Gastroesophageal sphincter (tissue), 3 donors: ENCODE results near the gene MRPL37.

Experiments used
- POLR2A ChIP-seq, 2 donors: fragments of 450-650 bp; IDR thresholded peaks; one replicate each; pipeline ENCODE4 v1.6.1; 2017; ENCODE audit warnings: antibody characterized with exemption in 2 of 2, mild to moderate bottlenecking in 2 of 2, moderate library complexity in 1 of 2
- POLR2AphosphoS5 ChIP-seq: sonication (generic); formaldehyde crosslinking; IDR thresholded peaks from one replicate; pipeline ENCODE4 v1.6.1; 2017; ENCODE audit warnings: antibody characterized with exemption
- TF ChIP-seq, protein P1 (sequence below), 4 experiments: fragments of 200-600 bp in 2 of 4; fragments of 450-650 bp in 2 of 4; sonication (generic) in 1 of 4; IDR thresholded peaks; one replicate each; pipeline ENCODE4 v1.5.1; 2017 to 2019; ENCODE audit warnings: antibody characterized with exemption in 4 of 4, mild to moderate bottlenecking in 2 of 4, moderate library complexity in 2 of 4

DNA sequence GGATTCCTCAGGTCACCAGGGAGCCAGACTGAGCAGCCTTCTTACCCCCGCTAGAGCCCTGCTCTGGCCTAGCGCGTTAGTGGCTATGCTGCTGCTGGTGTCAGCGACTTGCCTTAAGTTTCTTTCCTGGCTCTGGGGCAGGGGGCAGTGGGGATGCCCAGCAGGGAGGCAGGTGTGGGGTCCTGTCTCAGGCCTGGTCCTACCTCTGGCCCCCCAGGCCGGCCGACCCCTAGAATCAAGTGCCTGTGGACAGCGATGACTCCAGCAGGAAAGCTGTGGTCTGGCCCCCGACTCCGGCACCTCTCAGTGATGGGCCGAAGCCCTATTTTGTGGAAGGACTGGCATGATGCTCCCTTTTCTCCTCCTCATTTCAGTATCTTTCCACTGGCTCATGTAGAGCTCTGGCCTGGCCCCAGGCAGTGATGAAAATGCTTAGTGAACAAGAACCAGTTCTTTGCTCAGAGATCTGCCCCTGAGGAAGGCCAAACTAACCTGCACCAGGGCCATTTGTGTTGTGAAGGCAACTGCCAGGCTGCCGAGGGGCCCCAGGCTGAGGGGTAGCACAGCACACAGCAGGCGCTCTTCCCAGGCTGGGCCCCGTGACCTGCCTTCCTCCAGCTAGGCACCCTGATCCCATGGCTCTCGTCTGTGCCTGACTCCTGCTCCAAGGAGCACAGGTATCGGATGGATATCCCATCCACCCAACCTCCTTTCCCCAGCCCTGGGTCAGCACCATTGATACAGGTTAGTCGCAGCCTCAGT, 23.7 kb downstream of the MRPL37 start:
- TF ChIP-seq, protein P1, sequence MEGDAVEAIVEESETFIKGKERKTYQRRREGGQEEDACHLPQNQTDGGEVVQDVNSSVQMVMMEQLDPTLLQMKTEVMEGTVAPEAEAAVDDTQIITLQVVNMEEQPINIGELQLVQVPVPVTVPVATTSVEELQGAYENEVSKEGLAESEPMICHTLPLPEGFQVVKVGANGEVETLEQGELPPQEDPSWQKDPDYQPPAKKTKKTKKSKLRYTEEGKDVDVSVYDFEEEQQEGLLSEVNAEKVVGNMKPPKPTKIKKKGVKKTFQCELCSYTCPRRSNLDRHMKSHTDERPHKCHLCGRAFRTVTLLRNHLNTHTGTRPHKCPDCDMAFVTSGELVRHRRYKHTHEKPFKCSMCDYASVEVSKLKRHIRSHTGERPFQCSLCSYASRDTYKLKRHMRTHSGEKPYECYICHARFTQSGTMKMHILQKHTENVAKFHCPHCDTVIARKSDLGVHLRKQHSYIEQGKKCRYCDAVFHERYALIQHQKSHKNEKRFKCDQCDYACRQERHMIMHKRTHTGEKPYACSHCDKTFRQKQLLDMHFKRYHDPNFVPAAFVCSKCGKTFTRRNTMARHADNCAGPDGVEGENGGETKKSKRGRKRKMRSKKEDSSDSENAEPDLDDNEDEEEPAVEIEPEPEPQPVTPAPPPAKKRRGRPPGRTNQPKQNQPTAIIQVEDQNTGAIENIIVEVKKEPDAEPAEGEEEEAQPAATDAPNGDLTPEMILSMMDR (IDR thresholded peaks at IDR 0.05): no peak
- TF ChIP-seq POLR2A (IDR thresholded peaks at IDR 0.05) (no peak), POLR2AphosphoS5 (no peak)
